HG03354 (cell line): ENCODE measurements around the gene HSPA1L.
A peak's percentile ranks its signal among the peaks of the same experiment; 100 is the strongest.
"Not testable (repeated sequence)": the region's sequence is repeated elsewhere in the genome, so short reads cannot be mapped to it uniquely, and the experiment has no call there.

ENCODE experiments used
- ATAC-seq: cut with Tn5 transposase; IDR thresholded peaks from one replicate; pipeline ENCODE4 v1.9.1; 2021; ENCODE audit warnings: mild to moderate bottlenecking; ENCODE audit not compliant: unreplicated experiment, poor library complexity, severe bottlenecking

Gene HSPA1L

DNA sequence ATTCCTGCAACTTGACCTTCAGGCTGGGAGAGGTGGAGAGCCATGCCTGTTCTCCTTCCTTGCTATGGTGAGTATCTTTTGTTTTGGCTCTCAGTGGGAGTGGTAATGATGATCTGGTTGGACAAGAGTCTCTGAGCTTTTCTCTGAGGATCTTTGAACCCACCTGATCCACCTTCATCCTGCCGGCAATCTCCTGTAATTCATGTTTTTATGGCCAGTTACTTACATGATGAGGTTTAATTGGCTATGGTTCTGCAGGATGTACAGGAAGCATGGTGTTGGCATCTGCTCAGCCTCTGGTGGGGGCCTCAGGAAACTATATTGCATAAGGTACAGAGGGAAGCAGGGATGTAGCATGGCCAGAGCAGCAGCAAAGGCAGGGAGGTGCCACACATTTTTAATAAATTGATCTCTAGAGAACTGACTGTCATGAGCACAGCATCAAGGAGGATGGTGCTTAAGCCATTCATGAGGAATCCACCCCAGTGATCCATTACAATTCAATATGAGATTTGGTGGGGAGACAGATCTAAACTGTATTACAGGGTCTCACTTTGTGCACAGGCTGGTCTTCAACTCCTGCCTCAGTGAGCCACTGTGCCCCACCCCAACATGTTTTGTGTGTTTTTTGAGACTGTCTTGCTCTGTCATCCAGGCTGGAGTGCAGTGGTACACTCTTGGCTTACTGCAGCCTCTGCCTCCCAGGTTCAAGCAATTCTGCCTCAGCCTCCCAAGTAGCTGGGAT is 22.5 kb upstream of the HSPA1L start:
- ATAC-seq = no peak

DNA sequence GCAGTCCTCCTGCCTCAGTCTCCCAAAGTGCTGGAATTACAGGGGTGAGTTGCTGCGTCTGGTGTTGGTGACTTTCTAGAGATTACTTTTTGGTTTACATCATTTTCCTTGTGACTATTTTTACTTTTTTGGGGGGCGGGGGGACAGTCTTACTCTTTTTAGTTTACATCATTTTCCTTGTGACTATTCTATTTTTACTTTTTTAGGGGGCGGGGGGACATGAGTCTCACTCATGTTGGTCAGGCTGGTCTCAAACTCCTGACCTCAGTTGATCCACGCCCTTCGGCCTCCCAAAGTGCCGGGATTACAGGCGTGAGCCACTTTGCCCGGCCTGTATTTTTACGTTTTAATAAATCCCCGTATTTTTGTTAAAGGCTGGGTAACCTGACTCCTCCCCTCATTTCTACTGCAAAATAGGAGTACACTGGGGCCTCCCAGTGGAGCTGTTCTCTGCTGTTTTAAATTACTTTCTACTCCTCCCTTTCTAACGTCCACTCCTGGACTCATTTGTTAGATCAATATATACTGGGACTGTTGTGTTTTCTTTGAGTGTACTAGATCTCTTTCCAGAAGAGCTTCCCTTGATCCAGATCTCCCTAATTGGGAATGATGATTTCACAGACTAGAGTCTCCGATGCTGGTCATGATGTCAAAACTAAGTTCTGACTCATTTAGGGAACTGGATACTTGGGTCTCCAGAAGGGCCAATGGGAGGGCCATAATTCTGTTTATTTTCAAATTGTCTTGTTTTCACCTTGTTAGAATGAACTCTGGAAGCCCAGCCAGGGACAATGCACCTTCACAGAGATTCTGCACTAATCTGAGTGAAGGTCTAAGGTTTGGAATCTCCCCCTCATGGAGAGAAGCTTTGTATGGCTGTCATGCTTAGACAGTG is 21.6 kb upstream of the HSPA1L start:
- ATAC-seq = no peak

DNA sequence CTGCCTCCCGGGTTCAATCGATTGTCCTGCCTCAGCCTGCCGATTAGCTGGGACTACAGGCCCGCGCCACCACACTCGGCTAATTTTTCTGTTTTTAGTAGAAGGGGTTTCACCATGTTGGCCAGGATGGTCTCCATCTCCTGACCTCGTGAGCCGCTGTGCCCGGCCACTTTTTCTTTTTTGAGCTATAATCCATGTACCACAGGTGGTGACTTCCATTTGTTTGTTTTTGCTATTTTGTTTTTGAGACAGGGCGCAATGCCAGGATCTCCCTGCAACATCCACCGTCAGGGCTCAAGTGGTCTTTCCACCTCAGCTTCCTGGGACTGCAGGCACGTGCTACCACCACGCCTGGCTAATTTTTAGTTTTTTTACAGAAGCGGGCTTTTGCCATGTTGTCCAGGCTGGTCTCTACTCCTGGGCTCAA is 21.0 kb upstream of the HSPA1L start:
- no peak for ATAC-seq

DNA sequence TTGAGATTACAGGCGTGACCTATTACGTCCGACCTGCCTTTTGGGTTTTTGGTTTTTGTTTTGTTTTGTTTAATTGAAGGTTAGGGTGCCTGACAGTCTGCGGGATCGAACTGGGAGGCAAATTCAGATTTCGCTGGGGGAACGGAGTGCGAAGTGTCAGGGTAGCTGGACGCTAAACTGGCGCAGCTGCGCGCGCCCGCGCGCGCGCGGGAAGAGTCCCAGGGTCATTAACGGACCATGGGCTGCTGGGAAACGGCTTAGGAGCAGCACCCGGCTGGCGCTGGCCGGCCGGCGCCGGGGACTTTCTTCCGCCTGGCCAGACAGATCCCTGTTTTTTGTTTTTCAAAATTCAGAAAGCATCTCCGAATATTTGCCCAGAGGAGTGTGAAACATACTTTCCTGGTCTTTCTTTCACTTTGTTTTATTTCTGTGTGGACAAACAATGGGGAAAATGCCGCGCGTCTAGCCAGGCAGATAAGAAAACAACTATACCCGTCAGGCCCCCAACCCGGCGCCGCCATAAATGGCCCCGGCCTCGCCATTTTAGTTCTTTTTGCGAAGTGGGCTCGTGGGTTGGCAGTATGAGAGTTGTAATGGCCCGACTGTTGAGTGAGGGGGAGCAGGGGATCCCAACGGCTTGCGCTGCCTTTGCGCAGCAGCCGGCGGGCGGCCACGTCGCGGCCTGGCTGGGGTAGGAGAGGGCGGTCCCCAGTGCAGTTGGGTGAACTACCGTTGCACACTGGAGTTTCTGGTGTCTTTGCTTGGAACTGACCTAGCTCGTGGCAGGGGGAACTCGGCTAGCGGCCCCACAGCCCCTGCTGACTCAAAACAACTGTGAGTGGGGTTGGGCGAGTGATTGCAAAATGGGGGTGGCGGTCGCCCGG is 19.5 kb upstream of the HSPA1L start:
- peak; percentile 45 for ATAC-seq

DNA sequence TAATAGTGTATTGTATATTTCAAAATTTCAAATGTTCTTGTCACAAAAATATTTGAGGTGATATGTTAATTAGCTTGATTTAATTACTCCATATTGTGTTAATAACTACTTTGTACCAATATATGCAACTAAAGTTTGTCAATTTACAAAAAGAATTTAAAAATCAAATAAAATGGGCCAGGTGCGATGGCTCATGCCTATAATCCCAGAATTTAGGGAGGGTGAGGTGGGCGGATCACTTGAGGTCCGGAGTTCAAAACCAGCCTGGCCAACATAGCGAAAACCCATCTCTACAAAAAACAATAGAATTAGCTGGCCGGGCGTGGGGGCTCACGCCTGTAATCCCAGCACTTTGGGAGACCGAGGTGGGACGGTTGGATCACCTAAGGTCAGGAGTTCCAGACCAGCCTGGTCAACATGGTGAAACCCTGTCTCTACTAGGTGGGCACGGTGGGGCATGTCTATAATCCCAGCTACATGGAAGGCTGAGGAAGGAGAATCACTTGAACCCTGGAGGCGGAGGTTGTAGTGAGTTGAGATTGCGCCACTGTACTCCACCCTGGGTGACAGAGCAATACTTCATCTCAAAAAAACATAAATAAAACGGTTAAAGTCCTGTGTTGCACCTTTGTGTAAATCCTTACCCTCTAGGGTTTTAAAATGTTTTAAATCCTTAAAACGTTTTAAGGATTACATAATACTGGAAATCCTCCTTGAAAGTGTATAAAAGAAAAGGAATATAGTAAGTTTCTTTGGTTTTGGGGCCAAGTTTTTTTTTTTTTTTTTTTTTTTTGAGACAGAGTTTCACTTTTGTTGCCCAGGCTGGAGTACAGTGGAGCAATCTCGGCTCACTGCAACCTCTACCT is 16.5 kb upstream of the HSPA1L start:
- no peak for ATAC-seq

DNA sequence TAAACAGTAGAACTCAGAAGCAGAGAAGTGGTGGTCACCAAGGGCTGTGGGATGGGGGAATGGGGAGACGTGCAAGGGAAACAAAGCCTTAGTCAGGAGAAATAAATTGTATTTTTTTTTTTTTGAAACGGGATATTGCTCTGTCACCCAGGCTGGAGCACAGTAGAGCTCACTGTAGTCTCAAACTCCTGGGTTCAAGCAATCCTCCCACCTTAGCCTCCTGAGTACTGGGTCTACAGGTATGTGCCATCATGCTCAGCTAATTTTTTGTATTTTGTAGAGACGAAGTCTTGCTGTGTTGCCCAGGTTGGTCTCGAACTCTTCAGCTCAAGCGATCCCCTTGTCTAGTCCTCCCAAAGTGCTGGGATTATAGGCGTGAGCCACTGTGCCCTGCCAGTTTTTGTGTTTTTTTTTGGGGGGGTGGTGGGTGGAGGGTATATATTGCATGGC is 15.8 kb upstream of the HSPA1L start:
- no peak for ATAC-seq

DNA sequence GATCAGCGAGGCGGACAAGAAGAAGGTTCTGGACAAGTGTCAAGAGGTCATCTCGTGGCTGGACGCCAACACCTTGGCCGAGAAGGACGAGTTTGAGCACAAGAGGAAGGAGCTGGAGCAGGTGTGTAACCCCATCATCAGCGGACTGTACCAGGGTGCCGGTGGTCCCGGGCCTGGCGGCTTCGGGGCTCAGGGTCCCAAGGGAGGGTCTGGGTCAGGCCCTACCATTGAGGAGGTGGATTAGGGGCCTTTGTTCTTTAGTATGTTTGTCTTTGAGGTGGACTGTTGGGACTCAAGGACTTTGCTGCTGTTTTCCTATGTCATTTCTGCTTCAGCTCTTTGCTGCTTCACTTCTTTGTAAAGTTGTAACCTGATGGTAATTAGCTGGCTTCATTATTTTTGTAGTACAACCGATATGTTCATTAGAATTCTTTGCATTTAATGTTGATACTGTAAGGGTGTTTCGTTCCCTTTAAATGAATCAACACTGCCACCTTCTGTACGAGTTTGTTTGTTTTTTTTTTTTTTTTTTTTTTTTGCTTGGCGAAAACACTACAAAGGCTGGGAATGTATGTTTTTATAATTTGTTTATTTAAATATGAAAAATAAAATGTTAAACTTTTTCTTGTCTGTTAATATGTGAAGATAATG is 14.7 kb upstream of the HSPA1L start:
- ATAC-seq = no peak

DNA sequence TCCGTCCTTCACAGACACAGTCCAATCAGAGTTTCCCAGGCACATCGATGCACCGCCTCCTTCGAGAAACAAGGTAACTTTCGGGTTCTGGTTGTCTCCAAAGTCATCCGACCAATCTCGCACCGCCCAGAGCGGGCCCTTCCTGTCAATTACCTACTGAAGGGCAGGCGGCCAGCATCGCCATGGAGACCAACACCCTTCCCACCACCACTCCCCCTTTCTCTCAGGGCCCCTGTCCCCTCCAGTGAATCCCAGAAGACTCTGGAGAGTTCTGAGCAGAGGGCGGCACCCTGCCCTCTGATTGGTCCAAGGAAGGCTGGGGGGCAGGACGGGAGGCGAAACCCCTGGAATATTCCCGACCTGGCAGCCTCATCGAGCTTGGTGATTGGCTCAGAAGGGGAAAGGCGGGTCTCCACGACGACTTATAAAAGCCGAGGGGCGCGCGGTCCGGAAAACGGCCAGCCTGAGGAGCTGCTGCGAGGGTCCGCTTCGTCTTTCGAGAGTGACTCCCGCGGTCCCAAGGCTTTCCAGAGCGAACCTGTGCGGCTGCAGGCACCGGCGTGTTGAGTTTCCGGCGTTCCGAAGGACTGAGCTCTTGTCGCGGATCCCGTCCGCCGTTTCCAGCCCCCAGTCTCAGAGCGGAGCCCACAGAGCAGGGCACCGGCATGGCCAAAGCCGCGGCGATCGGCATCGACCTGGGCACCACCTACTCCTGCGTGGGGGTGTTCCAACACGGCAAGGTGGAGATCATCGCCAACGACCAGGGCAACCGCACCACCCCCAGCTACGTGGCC is 12.4 kb upstream of the HSPA1L start, which contains the start of gene HSPA1B:
Gene HSPA1B, plus strand, starts transcription at position 453 of the 794 bp plus-strand sequence. Its CDS starts 213 bp downstream, at position 666.
- peak; percentile 78 for ATAC-seq

DNA sequence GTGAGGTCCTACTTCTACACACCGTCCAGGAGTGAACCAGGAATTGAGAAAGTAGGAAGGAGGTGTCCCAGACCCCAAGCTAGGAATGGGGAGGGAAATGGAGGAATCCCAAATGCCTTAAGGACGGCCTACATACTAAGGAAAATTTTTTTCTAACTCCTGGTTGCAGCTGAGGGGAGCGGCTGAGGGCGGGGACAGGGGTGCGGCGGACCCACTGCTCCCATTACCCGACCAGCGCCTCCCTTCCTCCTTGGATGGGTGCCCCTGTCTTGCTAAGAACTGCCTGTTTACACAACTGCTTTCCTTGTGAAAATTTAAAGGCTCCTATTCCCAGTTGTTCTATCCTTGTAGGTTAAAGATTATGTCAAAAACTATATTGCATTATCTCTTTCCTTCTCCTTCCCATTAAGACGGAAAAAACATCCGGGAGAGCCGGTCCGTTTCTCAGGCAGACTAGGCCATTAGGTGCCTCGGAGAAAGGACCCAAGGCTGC is 11.8 kb upstream of the HSPA1L start:
- peak; percentile 9 for ATAC-seq

DNA sequence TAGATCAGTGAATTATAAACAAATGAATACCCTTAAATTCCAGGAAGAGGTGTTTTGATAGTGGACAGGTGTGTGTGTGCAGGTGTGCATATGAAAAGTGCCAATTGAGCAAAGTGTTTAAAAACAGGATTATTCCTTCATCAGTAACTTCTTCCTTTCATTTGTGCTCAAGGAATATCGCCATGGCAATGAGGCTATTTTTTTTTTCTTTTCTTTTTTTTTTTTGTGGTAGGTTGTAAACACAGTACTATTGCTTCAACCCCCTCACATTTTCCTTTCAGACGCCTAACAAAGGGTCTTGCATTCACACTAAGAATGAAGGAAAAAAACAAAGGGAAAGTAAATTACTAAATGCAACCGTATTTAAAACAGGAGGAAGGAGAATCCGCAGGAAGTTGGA is 10.5 kb upstream of the HSPA1L start:
- ATAC-seq = no peak

DNA sequence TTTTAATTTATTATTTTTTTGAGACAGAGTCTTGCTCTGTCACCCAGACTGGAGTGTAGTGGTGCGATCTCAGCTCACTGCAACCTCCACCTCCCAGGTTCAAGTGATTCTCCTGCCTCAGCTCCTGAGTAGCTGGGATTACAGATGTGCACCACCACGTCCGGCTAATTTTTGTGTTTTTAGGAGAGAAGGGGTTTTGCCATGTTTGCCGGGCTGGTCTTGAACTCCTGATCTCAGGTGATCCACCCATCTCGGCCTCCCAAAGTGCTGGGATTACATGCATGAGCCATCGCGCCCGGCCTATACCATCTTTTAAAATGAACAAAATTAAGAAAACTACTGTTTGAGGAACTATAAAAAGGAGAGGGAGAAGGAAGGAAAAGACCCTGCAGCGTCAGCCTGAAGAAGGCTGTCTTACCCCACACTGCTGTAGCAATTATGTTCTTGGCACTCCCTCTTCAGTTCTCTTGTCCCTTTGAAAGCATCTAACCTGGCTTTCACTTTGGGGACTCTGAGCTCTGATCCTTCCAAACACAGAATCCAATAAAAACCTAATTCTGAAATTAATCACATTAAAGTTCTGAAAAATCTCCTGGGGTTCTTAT is 8.6 kb upstream of the HSPA1L start:
- ATAC-seq = not testable (repeated sequence)

DNA sequence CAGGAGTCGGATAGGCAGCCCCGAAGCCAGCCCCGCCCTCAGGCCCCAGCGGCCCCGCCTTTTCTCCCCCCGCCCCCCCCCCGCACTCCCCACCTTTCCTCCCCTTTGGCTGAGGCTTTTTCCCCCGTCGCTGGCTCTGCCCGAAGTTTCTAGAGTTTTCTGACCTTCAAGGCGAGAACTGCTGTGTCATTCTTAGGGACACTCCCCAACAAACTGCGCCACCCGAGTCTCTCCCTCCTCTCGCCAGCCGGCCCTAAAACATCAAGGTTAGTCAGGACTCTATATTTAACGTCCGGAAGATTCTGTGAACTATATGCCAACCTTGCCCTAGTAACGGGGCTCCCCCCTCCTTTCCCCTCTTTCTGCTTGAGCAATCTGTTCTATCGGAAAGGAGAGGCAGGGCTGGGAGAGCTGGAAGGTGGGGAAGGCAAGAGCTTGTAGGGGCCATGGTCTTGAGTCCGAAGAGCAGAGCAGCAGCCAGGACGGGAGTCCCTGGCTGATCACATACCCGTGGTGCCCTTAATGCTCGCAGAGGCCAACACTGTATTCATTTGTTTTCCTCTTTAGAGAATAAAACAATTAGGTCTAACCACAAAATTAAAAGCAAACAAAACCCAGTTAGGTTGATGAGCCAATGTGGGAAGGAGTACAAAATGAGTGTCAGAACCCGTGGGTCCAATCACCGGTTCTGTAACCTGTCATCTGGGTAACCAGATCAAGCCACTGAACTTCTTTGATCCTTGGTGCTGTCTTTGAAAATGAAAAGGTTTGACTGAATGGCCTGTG is 7.1 kb upstream of the HSPA1L start:
- ATAC-seq = peak; percentile 50

DNA sequence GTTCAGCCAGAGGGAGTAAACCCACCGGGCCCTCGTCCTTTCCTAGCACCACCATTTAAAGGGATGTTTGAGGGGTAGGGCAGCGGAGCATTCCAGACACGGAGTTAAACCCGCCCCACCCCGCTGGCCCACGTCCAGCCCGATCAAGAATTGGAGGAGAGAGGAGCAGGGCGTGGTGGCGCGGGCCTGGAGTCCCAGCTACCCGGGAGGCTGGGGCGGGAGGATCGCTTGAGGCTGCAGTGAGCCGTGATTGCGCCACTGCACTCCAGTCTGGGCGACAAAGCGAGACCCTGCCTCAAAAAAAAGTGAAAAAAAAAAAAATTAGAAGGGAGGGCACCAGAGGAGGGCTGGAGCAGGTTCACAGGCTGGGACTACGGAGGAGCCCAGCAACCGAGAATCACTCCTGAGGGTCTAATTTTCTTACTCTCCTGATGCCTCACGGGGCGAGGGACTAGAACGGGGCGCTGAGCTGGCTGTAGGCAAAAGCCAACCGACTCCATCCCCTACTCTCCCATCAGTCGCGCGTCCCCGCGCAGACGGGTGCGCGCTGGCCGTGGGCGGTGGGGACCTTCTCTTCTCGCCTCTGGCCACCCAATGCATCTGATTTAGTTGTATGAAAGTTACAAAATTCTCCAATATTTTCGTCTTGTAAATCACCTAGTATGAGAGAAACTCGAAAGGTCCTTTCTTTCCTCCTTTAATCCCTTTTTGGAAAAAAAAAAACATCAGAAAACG is 6.4 kb upstream of the HSPA1L start:
- peak; percentile 47 for ATAC-seq

DNA sequence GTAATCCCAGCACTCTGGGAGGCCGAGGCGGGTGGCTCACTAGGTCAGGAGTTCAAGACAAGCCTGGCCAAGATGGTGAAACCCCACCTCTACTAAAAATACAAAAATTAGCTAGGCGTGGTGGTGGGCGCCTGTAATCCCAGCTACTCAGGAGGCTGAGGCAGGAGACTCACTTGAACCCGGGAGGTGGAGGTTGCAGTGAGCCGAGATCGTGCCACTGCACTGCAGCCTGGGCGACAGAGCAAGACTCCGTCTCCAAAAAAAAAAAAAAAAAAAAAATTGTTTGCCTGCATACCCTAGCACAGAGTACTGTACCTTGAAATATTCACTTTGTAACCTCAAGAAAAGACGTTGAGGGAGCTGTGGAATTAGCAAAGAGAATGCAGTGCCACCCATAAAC is 5.3 kb upstream of the HSPA1L start:
- ATAC-seq = not testable (repeated sequence)

DNA sequence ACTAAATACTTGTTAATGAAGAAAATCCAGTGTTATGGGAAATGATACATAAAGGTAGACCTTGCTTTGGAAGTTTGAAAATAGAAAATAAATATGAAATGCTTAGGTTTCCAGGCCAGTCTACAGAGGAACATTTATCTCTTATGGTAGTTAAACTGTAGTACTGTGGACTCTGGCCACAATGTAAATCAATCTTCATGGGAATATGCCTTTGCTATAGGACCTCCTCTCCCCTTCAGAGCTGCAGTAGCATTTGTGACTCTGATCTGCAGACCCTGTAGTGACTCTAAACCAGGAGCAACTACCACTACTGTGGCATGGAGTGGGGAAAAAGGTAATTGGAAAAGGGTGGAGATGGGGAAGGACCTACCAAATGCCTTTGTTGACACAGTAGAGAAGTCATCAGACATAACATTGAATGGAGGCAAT is 4.8 kb upstream of the HSPA1L start:
- ATAC-seq = no peak
